ENCODE data around the gene GNG3. TPM values are rescaled to one million over a fixed set of nuclear protein-coding genes. Genes with fewer than 3 reads are reported as not detected.

The GNG3 gene
- total RNA-seq, 1 donor: not detected

DNA sequence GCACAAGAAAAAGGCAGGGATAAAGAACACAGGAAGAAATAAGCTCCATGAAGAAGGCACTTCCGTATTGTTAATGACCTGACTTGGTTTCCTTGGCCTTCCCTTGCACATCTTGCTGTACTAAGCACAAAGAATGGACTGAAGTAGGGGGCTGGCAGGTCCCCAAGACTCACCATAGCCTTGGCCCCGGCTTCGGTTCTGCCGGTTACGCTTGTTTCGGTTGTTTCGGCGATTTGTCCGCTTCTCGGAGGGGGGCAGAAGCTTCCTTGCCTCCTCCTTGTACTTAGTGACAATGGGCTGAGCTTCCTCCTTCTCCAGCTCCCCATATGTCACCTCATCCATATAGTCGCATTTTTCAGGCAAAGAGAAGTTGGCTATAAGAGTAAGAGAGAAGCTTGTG lies 9.3 kb downstream of the GNG3 start:
- Histone ChIP-seq H3K4me2 (ENCODE audit: insufficient read depth, low read length) (no peak overlapping the region), H3K79me2 (ENCODE audit: insufficient read depth, low read length) (peaks cover 75% of the 10 kb centered on the region), H3K36me3 (ENCODE audit: insufficient read depth, low read length) (peaks cover 91% of the 10 kb centered on the region), H3K9me3 (ENCODE audit: low read depth, low read length) (no peaks in the 10 kb centered on the region), H4K20me1 (ENCODE audit: insufficient read depth, low read length) (no peaks in the 10 kb centered on the region), H3K4me1 (ENCODE audit: insufficient read depth, low read length) (peaks cover 4% of the 10 kb centered on the region), H3K27me3 (ENCODE audit: insufficient read depth, low read length) (no peaks in the 10 kb centered on the region), H3K27ac (ENCODE audit: low read depth, low read length) (no peak overlapping the region), H3K4me3 (ENCODE audit: insufficient read depth, low read length) (no peak overlapping the region), H2AFZ (ENCODE audit: low read length) (no peak overlapping the region)
- TF ChIP-seq, protein P1, sequence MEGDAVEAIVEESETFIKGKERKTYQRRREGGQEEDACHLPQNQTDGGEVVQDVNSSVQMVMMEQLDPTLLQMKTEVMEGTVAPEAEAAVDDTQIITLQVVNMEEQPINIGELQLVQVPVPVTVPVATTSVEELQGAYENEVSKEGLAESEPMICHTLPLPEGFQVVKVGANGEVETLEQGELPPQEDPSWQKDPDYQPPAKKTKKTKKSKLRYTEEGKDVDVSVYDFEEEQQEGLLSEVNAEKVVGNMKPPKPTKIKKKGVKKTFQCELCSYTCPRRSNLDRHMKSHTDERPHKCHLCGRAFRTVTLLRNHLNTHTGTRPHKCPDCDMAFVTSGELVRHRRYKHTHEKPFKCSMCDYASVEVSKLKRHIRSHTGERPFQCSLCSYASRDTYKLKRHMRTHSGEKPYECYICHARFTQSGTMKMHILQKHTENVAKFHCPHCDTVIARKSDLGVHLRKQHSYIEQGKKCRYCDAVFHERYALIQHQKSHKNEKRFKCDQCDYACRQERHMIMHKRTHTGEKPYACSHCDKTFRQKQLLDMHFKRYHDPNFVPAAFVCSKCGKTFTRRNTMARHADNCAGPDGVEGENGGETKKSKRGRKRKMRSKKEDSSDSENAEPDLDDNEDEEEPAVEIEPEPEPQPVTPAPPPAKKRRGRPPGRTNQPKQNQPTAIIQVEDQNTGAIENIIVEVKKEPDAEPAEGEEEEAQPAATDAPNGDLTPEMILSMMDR (IDR thresholded peaks at IDR 0.05; ENCODE audit: extremely low read depth, low read depth, low read length): no peak
- no peak for DNase-seq (ENCODE audit: insufficient read length, low spot score, missing footprints)

DNA sequence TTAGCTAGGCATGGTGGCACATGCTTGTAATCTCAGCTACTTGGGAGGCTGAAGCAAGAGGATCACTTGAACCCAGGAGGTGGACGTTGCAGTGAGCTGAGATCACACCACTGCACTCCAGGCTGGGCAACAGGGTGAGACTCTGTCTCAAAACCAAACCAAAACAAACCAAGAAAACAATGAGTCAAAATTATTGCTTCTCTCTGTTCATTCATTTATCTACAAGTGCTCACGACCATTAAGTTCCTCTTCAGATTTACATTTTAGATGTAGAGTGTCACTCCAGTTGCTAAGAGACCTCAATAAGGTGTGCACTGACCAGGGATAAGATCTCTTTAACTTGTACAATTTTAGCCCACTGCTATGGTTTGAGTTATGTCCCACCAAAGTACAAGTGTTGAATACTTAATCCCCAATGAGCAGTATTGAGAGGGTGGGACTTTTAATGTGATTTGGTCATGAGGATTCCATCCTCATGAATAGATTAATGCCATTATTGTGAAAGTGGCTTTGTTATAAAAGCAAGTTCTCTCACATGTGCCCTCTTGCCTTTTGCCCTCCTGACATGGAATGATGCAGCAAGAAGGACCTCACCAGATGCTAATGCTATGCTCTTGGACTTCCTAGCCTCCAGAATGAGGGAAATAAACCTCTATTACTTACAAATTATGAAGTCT lies 12.0 kb downstream of the GNG3 start:
- Histone ChIP-seq H3K27me3 (ENCODE audit: insufficient read depth, low read length) (no peaks in the 10 kb centered on the region), H3K4me3 (ENCODE audit: insufficient read depth, low read length) (no peak overlapping the region), H4K20me1 (ENCODE audit: insufficient read depth, low read length) (peaks cover 10% of the 10 kb centered on the region), H3K36me3 (ENCODE audit: insufficient read depth, low read length) (peaks cover 93% of the 10 kb centered on the region), H2AFZ (ENCODE audit: low read length) (no peak overlapping the region), H3K4me2 (ENCODE audit: insufficient read depth, low read length) (no peak overlapping the region), H3K4me1 (ENCODE audit: insufficient read depth, low read length) (peaks cover 10% of the 10 kb centered on the region), H3K27ac (ENCODE audit: low read depth, low read length) (peak overlapping the region; percentile 22), H3K79me2 (ENCODE audit: insufficient read depth, low read length) (peaks cover 95% of the 10 kb centered on the region), H3K9me3 (ENCODE audit: low read depth, low read length) (no peaks in the 10 kb centered on the region)
- TF ChIP-seq, protein P1 (IDR thresholded peaks at IDR 0.05; ENCODE audit: extremely low read depth, low read depth, low read length): no peak
- DNase-seq (ENCODE audit: insufficient read length, low spot score, missing footprints): no peak

DNA sequence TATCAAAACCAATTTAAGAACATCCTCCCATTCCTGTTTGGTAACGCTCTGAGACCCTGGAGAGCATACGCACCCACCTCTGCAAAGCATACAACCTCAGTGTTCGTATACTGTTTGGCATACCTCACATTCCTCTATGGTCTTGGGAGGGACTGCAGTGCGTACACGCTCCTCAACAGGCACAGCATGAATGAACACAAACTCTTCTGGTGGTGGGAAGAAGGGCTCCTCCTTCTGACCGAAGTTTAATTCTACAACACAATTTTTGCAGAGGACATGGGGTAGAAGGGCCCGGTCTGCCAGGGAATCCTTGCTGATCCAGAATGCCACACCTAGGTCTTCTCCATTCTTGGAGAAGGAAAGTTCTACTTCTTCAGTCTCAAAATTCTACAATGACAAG lies 14.5 kb downstream of the GNG3 start:
- no peak for DNase-seq (ENCODE audit: insufficient read length, low spot score, missing footprints)
- H3K4me3 ChIP-seq (ENCODE audit: insufficient read depth, low read length): no peak overlapping the region
- TF ChIP-seq, protein P1 (IDR thresholded peaks at IDR 0.05; ENCODE audit: extremely low read depth, low read depth, low read length): no peak
- peaks cover 33% of the 10 kb centered on the region for H4K20me1 ChIP-seq (ENCODE audit: insufficient read depth, low read length)
- no peak overlapping the region for H3K27ac ChIP-seq (ENCODE audit: low read depth, low read length)
- H3K9me3 ChIP-seq (ENCODE audit: low read depth, low read length): no peaks in the 10 kb centered on the region
- peaks cover 69% of the 10 kb centered on the region for H3K36me3 ChIP-seq (ENCODE audit: insufficient read depth, low read length)
- H3K27me3 ChIP-seq (ENCODE audit: insufficient read depth, low read length): no peaks in the 10 kb centered on the region
- H2AFZ ChIP-seq (ENCODE audit: low read length): no peak overlapping the region
- no peak overlapping the region for H3K4me2 ChIP-seq (ENCODE audit: insufficient read depth, low read length)
- H3K4me1 ChIP-seq (ENCODE audit: insufficient read depth, low read length): peaks cover 14% of the 10 kb centered on the region
- H3K79me2 ChIP-seq (ENCODE audit: insufficient read depth, low read length): peaks cover 95% of the 10 kb centered on the region

DNA sequence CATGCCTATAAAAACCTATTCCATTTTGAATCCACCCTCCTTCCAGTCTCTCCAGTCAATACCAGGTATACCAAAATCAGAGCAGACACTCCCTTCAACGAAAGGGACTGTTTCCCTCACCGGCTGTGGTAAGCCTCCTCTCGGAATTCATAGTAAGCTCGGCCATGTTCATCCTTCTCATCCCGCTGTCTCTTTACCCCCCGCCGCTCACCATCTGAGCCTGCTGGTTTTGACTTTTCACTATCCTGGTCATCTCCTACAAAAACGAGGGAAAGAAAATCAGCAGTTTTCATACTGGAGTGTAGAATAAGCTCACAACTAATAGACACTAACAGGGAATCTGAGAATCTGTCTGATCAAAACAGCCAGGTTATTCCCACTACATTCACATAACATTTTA lies 16.7 kb downstream of the GNG3 start:
- Histone ChIP-seq H3K79me2 (ENCODE audit: insufficient read depth, low read length) (peaks cover 80% of the 10 kb centered on the region), H4K20me1 (ENCODE audit: insufficient read depth, low read length) (peaks cover 33% of the 10 kb centered on the region), H3K27me3 (ENCODE audit: insufficient read depth, low read length) (no peaks in the 10 kb centered on the region), H2AFZ (ENCODE audit: low read length) (no peak overlapping the region), H3K27ac (ENCODE audit: low read depth, low read length) (peak overlapping the region; percentile 20), H3K4me1 (ENCODE audit: insufficient read depth, low read length) (peaks cover 14% of the 10 kb centered on the region), H3K36me3 (ENCODE audit: insufficient read depth, low read length) (peaks cover 48% of the 10 kb centered on the region), H3K9me3 (ENCODE audit: low read depth, low read length) (no peaks in the 10 kb centered on the region), H3K4me2 (ENCODE audit: insufficient read depth, low read length) (peak overlapping the region; percentile 87), H3K4me3 (ENCODE audit: insufficient read depth, low read length) (peak overlapping the region; percentile 98)
- TF ChIP-seq, protein P1 (IDR thresholded peaks at IDR 0.05; ENCODE audit: extremely low read depth, low read depth, low read length): no peak
- no peak for DNase-seq (ENCODE audit: insufficient read length, low spot score, missing footprints)

Data from osteoblast (primary cell).